AG04450 (cell line): ENCODE measurements around the gene SGO2. TPM values are rescaled to one million over a fixed set of nuclear protein-coding genes. Genes with fewer than 3 reads are reported as not detected.

Experiments used
- CTCF ChIA-PET: fragments of 300-600, 350-600 bp; formaldehyde crosslinking; extraction: SDS; loops from one replicate; lab custom pipeline; 2022; ENCODE audit warnings: antibody characterized with exemption, inconsistent platforms; lab: Charles Lee
- POLR2A ChIA-PET: fragments of 350-600 bp; formaldehyde crosslinking; extraction: SDS; loops from one replicate; lab custom pipeline; 2021; ENCODE audit warnings: antibody characterized with exemption, inconsistent platforms; lab: Yijun Ruan, JAX
- DNase-seq: peaks from one replicate; pipeline ENCODE4 v3.0.0-alpha.2; 2011; ENCODE audit warnings: low read depth, low spot score
- H3K27ac ChIP-seq: one replicate; pipeline ENCODE4 v1.5.1; 2012; ENCODE audit warnings: low read depth, low read length, control low read depth
- H3K27me3 ChIP-seq: one replicate; pipeline ENCODE4 v1.6.0; 2012; ENCODE audit warnings: low read length; ENCODE audit not compliant: control insufficient read depth, insufficient read depth
- H3K4me3 ChIP-seq: 2 replicates; pipeline ENCODE4 v1.5.1; 2011; ENCODE audit warnings: mild to moderate bottlenecking, low read depth, low read length, control low read depth
- H3K9me3 ChIP-seq: 2 replicates; pipeline ENCODE4 v1.5.1; 2012; ENCODE audit warnings: low read length; ENCODE audit not compliant: control insufficient read depth, insufficient read depth
- polyA plus RNA-seq: library from polyadenylated mRNA; depleted of rRNA; stranded (reverse); fragments of >200 nt; gene quantifications from 2 replicates; pipeline ENCODE4 v1.2.3, GENCODE V29; 2011
- TF ChIP-seq, protein P1 (sequence below): IDR thresholded peaks from 2 replicates; pipeline ENCODE4 v1.5.1; 2011; ENCODE audit warnings: low read depth, low read length, control low read depth, inconsistent platforms

The SGO2 gene
- polyA plus RNA-seq, 1 experiment: 8.4 TPM

DNA sequence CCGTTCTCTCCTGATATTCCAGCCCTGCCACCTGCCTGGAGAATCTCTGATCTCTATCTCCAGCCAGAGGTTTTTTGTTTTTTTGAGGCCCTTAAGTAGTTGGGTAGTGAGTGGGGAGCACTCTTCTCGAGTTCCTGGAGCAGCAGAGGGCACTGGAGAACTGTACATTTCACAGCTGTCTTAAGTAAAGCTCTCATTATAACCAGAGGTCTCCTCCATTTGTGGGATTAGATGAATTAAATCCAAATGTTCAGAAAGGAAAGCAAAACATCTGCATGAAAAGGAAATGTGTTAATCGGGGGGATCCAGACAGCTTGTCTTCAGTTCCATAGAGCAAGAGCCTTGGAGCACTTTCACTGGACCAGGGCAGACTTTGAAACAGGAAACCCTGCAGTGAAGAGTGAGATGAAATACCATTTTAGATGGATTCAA, 92.6 kb downstream of the SGO2 start:
- Histone ChIP-seq H3K9me3 (no peaks in the 10 kb centered on the region), H3K27me3 (no peaks in the 10 kb centered on the region), H3K4me3 (no peak overlapping the region), H3K27ac (no peak overlapping the region)
- no peak for DNase-seq
- TF ChIP-seq, protein P1, sequence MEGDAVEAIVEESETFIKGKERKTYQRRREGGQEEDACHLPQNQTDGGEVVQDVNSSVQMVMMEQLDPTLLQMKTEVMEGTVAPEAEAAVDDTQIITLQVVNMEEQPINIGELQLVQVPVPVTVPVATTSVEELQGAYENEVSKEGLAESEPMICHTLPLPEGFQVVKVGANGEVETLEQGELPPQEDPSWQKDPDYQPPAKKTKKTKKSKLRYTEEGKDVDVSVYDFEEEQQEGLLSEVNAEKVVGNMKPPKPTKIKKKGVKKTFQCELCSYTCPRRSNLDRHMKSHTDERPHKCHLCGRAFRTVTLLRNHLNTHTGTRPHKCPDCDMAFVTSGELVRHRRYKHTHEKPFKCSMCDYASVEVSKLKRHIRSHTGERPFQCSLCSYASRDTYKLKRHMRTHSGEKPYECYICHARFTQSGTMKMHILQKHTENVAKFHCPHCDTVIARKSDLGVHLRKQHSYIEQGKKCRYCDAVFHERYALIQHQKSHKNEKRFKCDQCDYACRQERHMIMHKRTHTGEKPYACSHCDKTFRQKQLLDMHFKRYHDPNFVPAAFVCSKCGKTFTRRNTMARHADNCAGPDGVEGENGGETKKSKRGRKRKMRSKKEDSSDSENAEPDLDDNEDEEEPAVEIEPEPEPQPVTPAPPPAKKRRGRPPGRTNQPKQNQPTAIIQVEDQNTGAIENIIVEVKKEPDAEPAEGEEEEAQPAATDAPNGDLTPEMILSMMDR: peak; percentile 52
- POLR2A ChIA-PET: no interaction called here
- CTCF ChIA-PET: interaction anchor here (1.1 to 3.5 kb wide), 3 partner anchors 10 to 118 kb away, joined by 5 to 55 read pairs (median 5); no protein-coding TSS in a partner anchor

DNA sequence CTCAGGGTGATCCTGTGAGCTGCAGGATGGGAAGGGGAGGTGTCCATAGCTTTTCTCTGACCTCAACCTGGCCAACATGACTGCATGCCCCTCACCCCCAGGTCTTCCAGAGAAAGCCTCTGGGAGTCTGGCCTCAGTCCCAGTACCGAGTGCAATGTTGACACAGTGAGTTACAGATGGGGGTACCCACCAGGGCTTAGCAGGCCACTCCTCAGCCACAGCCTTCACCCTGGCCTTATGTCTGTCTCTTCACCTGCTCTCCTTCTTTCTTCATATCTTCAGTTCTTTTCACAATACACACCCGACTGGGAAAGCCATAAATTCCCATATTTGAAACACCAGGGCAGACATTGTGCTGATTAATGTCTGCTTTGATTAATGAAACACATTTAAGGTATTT, 93.3 kb downstream of the SGO2 start:
- H3K4me3 ChIP-seq: no peak overlapping the region
- no peaks in the 10 kb centered on the region for H3K27me3 ChIP-seq
- TF ChIP-seq, protein P1: no peak
- H3K9me3 ChIP-seq: no peaks in the 10 kb centered on the region
- DNase-seq: no peak
- ChIA-PET POLR2A (no interaction called here), CTCF (interaction anchor here (1.1 to 3.5 kb wide), 3 partner anchors 10 to 117 kb away, joined by 5 to 55 read pairs (median 5); no protein-coding TSS in a partner anchor)
- no peak overlapping the region for H3K27ac ChIP-seq

DNA sequence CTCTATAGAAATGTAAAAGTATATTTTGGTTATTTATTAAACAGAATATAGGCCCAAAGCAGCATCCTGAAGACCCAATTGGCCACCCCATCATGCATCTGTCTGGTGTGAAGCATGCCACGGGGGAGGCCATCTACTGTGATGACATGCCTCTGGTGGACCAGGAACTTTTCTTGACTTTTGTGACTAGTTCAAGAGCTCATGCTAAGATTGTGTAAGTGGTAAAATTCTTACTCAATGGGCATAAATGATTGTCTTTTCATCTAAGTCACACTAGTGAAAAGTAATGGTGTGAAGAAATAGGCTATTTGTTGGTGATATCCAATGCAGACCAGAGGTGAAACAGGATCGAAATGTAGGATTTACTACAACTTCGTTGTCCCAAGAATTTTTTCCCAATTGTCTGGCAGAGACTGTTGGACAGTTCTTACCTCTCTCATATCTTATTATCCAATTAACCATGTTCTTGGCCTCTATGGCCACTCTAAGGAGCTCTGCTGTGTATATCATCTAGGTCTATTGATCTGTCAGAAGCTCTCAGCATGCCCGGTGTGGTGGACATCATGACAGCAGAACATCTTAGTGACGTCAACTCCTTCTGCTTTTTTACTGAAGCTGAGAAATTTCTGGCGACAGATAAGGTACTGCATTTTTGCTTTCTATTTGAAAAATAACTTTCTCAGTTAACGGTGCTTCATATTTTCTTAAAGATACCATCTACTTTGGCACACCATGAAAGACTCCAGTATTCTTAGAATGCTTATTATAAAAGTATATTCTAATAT, 94.8 kb downstream of the SGO2 start:
- Histone ChIP-seq H3K4me3 (no peak overlapping the region), H3K27me3 (no peaks in the 10 kb centered on the region), H3K27ac (no peak overlapping the region), H3K9me3 (no peaks in the 10 kb centered on the region)
- CTCF ChIA-PET: interaction anchor here (1.2 kb wide), 1 partner anchor 115 kb away, joined by 4 read pairs; no protein-coding TSS in a partner anchor
- POLR2A ChIA-PET: no interaction called here
- TF ChIP-seq, protein P1: no peak
- no peak for DNase-seq

DNA sequence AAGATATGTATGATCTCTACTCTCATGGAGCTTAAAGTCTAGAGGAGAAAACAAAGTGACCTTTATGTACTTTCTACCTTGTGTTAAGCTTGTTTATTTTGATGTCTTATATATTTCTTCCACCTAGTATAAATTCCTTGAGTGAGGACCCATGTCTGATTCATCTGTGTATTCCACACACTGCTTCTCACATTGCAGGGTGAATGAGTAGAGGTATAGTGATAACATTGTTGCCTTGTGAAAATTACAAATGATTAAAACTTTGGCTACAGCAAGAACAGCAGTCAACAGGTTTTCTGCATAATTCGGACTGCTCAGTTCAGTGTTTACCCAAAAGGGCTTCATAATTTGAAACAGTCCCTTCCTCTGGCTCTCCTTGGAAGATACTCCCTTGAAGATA, 96.1 kb downstream of the SGO2 start:
- TF ChIP-seq, protein P1: no peak
- Histone ChIP-seq H3K27me3 (no peaks in the 10 kb centered on the region), H3K9me3 (no peaks in the 10 kb centered on the region), H3K27ac (no peak overlapping the region), H3K4me3 (no peak overlapping the region)
- POLR2A ChIA-PET: no interaction called here
- DNase-seq: no peak
- CTCF ChIA-PET: no interaction called here

DNA sequence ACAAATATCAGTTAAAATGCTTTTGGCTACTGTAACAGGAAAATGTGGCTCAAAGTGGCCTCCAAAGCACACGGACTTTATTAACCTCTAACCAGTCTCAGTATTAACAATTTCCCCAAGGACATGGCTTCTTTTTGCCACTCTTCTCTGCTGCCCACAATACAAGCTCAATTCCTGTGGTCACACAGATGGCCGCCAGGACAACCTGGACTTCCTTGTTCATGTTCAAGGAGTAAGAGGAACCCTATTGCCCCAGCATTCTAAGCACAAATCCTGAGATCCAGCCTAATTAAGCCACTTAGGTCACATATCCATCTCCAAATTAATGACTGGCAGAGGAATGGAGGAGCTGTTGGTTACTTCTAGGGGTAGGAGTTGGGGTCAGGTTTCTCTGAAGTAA, 98.0 kb downstream of the SGO2 start:
- ChIA-PET POLR2A (no interaction called here), CTCF (interaction anchor here (1.1 kb wide), 1 partner anchor 9 kb away, joined by 3 read pairs; no protein-coding TSS in a partner anchor)
- H3K4me3 ChIP-seq: no peak overlapping the region
- no peak for DNase-seq
- TF ChIP-seq, protein P1: no peak
- H3K9me3 ChIP-seq: no peaks in the 10 kb centered on the region
- no peaks in the 10 kb centered on the region for H3K27me3 ChIP-seq
- H3K27ac ChIP-seq: peak overlapping the region; percentile 52
